ENCODE data around the gene FGF9. TPM values are rescaled to one million over a fixed set of nuclear protein-coding genes. Genes with fewer than 3 reads are reported as not detected.

FGF9 gene
- polyA plus RNA-seq, 1 donor (not counting 4 experiments of a cell fraction or from before 2014, with no cell fraction given) = not detected

- H3K36me3 ChIP-seq (ENCODE audit: control insufficient read depth in 2 of 2, extremely low read depth in 1 of 2, insufficient read depth in 2 of 2, low read length in 2 of 2) = no peaks in the 10 kb centered on the region
- H3K9me3 ChIP-seq (ENCODE audit: control insufficient read depth, low read depth, low read length) = no peaks in the 10 kb centered on the region
- no peak overlapping the region for H3K4me2 ChIP-seq (ENCODE audit: control insufficient read depth, extremely low read depth, insufficient read depth, low read depth, low read length)
- TF ChIP-seq CTCF (optimal IDR thresholded peaks at IDR 0.05 in 1 of 3, IDR thresholded peaks at IDR 0.05 in 1 of 3, conservative IDR thresholded peaks at IDR 0.05 in 1 of 3; ENCODE audit: extremely low read depth in 1 of 3, insufficient read depth in 2 of 3, low read length in 3 of 3) = no peak
- no peak for TF ChIP-seq EZH2 (IDR thresholded peaks at IDR 0.05; ENCODE audit: low read length)
- no peaks in the 10 kb centered on the region for H4K20me1 ChIP-seq (ENCODE audit: control insufficient read depth, extremely low read depth, insufficient read depth, low read length)
- no peaks in the 10 kb centered on the region for H3K79me2 ChIP-seq (ENCODE audit: control insufficient read depth, insufficient read depth, low read length)
- no peak overlapping the region for H2AFZ ChIP-seq (ENCODE audit: control insufficient read depth, low read length)
- no peak for DNase-seq (ENCODE audit: low read depth, low spot score)
- dilution Hi-C loops (cut with MboI; ENCODE audit: extremely low pct_ligation_motif_present, low sequenced_read_pairs) = no loop called here
- no peak overlapping the region for H3K9ac ChIP-seq (ENCODE audit: control insufficient read depth, extremely low read depth, insufficient read depth, low read length)
- no peak for FAIRE-seq
- H3K4me3 ChIP-seq (ENCODE audit: control insufficient read depth in 2 of 3, extremely low read depth in 1 of 3, insufficient read depth in 2 of 3, low read depth in 1 of 3, low read length in 3 of 3) = no peak overlapping the region
- no peaks in the 10 kb centered on the region for H3K27me3 ChIP-seq (ENCODE audit: control insufficient read depth, extremely low read depth, insufficient read depth, low read length)
- H3K9me1 ChIP-seq (ENCODE audit: control insufficient read depth, extremely low read depth, insufficient read depth, low read length) = no peaks in the 10 kb centered on the region
- H3K27ac ChIP-seq (ENCODE audit: control insufficient read depth, insufficient read depth, low read length) = no peak overlapping the region
- peaks cover 9% of the 10 kb centered on the region for H3K4me1 ChIP-seq (ENCODE audit: control insufficient read depth, extremely low read depth, insufficient read depth, low read length)
Observed at GRCh38 chr13:21734961-21735360, 64.1 kb downstream of the FGF9 start.

GRCh38 chr13:21735701-21736401, 65.0 kb downstream of the FGF9 start:
- no peak for DNase-seq (ENCODE audit: low read depth, low spot score)
- TF ChIP-seq EZH2 (IDR thresholded peaks at IDR 0.05; ENCODE audit: low read length) = no peak
- Histone ChIP-seq H3K9me3 (ENCODE audit: control insufficient read depth, low read depth, low read length) (no peaks in the 10 kb centered on the region), H3K36me3 (ENCODE audit: control insufficient read depth in 2 of 2, extremely low read depth in 1 of 2, insufficient read depth in 2 of 2, low read length in 2 of 2) (no peaks in the 10 kb centered on the region), H2AFZ (ENCODE audit: control insufficient read depth, low read length) (no peak overlapping the region), H3K4me3 (ENCODE audit: control insufficient read depth in 2 of 3, extremely low read depth in 1 of 3, insufficient read depth in 2 of 3, low read depth in 1 of 3, low read length in 3 of 3) (no peak overlapping the region), H4K20me1 (ENCODE audit: control insufficient read depth, extremely low read depth, insufficient read depth, low read length) (no peaks in the 10 kb centered on the region), H3K9ac (ENCODE audit: control insufficient read depth, extremely low read depth, insufficient read depth, low read length) (no peak overlapping the region), H3K9me1 (ENCODE audit: control insufficient read depth, extremely low read depth, insufficient read depth, low read length) (no peaks in the 10 kb centered on the region), H3K4me2 (ENCODE audit: control insufficient read depth, extremely low read depth, insufficient read depth, low read depth, low read length) (no peak overlapping the region), H3K27ac (ENCODE audit: control insufficient read depth, insufficient read depth, low read length) (no peak overlapping the region), H3K4me1 (ENCODE audit: control insufficient read depth, extremely low read depth, insufficient read depth, low read length) (peaks cover 9% of the 10 kb centered on the region), H3K27me3 (ENCODE audit: control insufficient read depth, extremely low read depth, insufficient read depth, low read length) (no peaks in the 10 kb centered on the region), H3K79me2 (ENCODE audit: control insufficient read depth, insufficient read depth, low read length) (no peaks in the 10 kb centered on the region)
- no peak for FAIRE-seq
- dilution Hi-C loops (cut with MboI; ENCODE audit: extremely low pct_ligation_motif_present, low sequenced_read_pairs) = no loop called here

GRCh38 chr13:21736926-21737325, 66.1 kb downstream of the FGF9 start:
- H3K27ac ChIP-seq (ENCODE audit: control insufficient read depth, insufficient read depth, low read length) = no peak overlapping the region
- H3K4me2 ChIP-seq (ENCODE audit: control insufficient read depth, extremely low read depth, insufficient read depth, low read depth, low read length) = no peak overlapping the region
- no peaks in the 10 kb centered on the region for H3K9me1 ChIP-seq (ENCODE audit: control insufficient read depth, extremely low read depth, insufficient read depth, low read length)
- DNase-seq (ENCODE audit: low read depth, low spot score) (no peak), FAIRE-seq (no peak)
- dilution Hi-C loops (cut with MboI; ENCODE audit: extremely low pct_ligation_motif_present, low sequenced_read_pairs) = no loop called here
- TF ChIP-seq CTCF (optimal IDR thresholded peaks at IDR 0.05 in 1 of 3, IDR thresholded peaks at IDR 0.05 in 1 of 3, conservative IDR thresholded peaks at IDR 0.05 in 1 of 3; ENCODE audit: extremely low read depth in 1 of 3, insufficient read depth in 2 of 3, low read length in 3 of 3) = no peak
- no peak for TF ChIP-seq EZH2 (IDR thresholded peaks at IDR 0.05; ENCODE audit: low read length)
- H3K27me3 ChIP-seq (ENCODE audit: control insufficient read depth, extremely low read depth, insufficient read depth, low read length) = no peaks in the 10 kb centered on the region
- no peaks in the 10 kb centered on the region for H3K9me3 ChIP-seq (ENCODE audit: control insufficient read depth, low read depth, low read length)
- no peaks in the 10 kb centered on the region for H3K79me2 ChIP-seq (ENCODE audit: control insufficient read depth, insufficient read depth, low read length)
- H3K36me3 ChIP-seq (ENCODE audit: control insufficient read depth in 2 of 2, extremely low read depth in 1 of 2, insufficient read depth in 2 of 2, low read length in 2 of 2) = no peaks in the 10 kb centered on the region
- H3K4me1 ChIP-seq (ENCODE audit: control insufficient read depth, extremely low read depth, insufficient read depth, low read length) = peaks cover 9% of the 10 kb centered on the region
- no peak overlapping the region for H3K9ac ChIP-seq (ENCODE audit: control insufficient read depth, extremely low read depth, insufficient read depth, low read length)
- no peak overlapping the region for H2AFZ ChIP-seq (ENCODE audit: control insufficient read depth, low read length)
- H3K4me3 ChIP-seq (ENCODE audit: control insufficient read depth in 2 of 3, extremely low read depth in 1 of 3, insufficient read depth in 2 of 3, low read depth in 1 of 3, low read length in 3 of 3) = no peak overlapping the region
- H4K20me1 ChIP-seq (ENCODE audit: control insufficient read depth, extremely low read depth, insufficient read depth, low read length) = no peaks in the 10 kb centered on the region
